H9 (cell line): ENCODE measurements around the gene GTF2A1L. TPM values are rescaled to one million over a fixed set of nuclear protein-coding genes. Genes with fewer than 3 reads are reported as not detected.

ENCODE experiments used
- DNase-seq: peaks from one replicate; pipeline ENCODE4 v3.0.0-alpha.2; 2017
- H2AFZ ChIP-seq: one replicate; pipeline ENCODE4 v1.6.1; 2013; ENCODE audit warnings: mild to moderate bottlenecking, low read length, control low read depth, moderate library complexity
- H2AK5ac ChIP-seq: 2 replicates; pipeline ENCODE4 v1.6.1; 2013; ENCODE audit warnings: low read length, control low read depth, mixed read lengths; ENCODE audit not compliant: insufficient read length
- H2BK120ac ChIP-seq: one replicate; pipeline ENCODE4 v1.6.1; 2013; ENCODE audit warnings: low read depth, mild to moderate bottlenecking, low read length, control low read depth, inconsistent platforms; ENCODE audit not compliant: poor library complexity, severe bottlenecking
- H2BK12ac ChIP-seq: 2 replicates; pipeline ENCODE4 v1.6.1; 2013; ENCODE audit warnings: low read length, control low read depth, mixed read lengths, low read depth; ENCODE audit not compliant: insufficient read length
- H2BK15ac ChIP-seq: 2 replicates; pipeline ENCODE4 v1.6.1; 2013; ENCODE audit warnings: low read depth, low read length, control low read depth
- H2BK20ac ChIP-seq: one replicate; pipeline ENCODE4 v1.6.1; 2013; ENCODE audit warnings: low read depth, mild to moderate bottlenecking, low read length, control low read depth, inconsistent platforms; ENCODE audit not compliant: poor library complexity, severe bottlenecking
- H2BK5ac ChIP-seq: 2 replicates; pipeline ENCODE4 v1.6.1; 2013; ENCODE audit warnings: low read length, control low read depth, mixed read lengths; ENCODE audit not compliant: insufficient read length
- H3K14ac ChIP-seq: 2 replicates; pipeline ENCODE4 v1.6.1; 2013; ENCODE audit warnings: low read length, control low read depth; ENCODE audit not compliant: insufficient read depth
- H3K18ac ChIP-seq: 2 replicates; pipeline ENCODE4 v1.6.1; 2013; ENCODE audit warnings: low read depth, mild to moderate bottlenecking, mixed read lengths, low read length, control low read depth; ENCODE audit not compliant: insufficient read length
- H3K23ac ChIP-seq: 2 replicates; pipeline ENCODE4 v1.6.1; 2013; ENCODE audit warnings: low read length, control low read depth, mixed read lengths, low read depth; ENCODE audit not compliant: insufficient read length
- H3K23me2 ChIP-seq: 2 replicates; pipeline ENCODE4 v1.6.1; 2013; ENCODE audit warnings: low read depth, mild to moderate bottlenecking, mixed read lengths, low read length, control low read depth; ENCODE audit not compliant: insufficient read length, poor library complexity, severe bottlenecking
- H3K27ac ChIP-seq: 2 replicates; pipeline ENCODE4 v1.5.1; 2013; ENCODE audit warnings: low read length, control low read depth, mixed read lengths, low read depth; ENCODE audit not compliant: insufficient read length
- H3K27me3 ChIP-seq: 2 replicates; pipeline ENCODE4 v1.6.1; 2013; ENCODE audit warnings: low read length, control low read depth, inconsistent platforms; ENCODE audit not compliant: insufficient read depth
- H3K4ac ChIP-seq: 2 replicates; pipeline ENCODE4 v1.6.1; 2013; ENCODE audit warnings: low read depth, mild to moderate bottlenecking, control low read depth, inconsistent platforms, low read length, moderate library complexity
- H3K4me1 ChIP-seq: 2 replicates; pipeline ENCODE4 v1.6.1; 2013; ENCODE audit warnings: low read length, control low read depth, inconsistent platforms; ENCODE audit not compliant: insufficient read depth
- H3K4me2 ChIP-seq: 2 replicates; pipeline ENCODE4 v1.6.1; 2013; ENCODE audit warnings: low read length, control low read depth, mixed read lengths; ENCODE audit not compliant: insufficient read length, insufficient read depth
- H3K56ac ChIP-seq: 2 replicates; pipeline ENCODE4 v1.6.1; 2013; ENCODE audit warnings: low read depth, mild to moderate bottlenecking, mixed read lengths, low read length, control low read depth; ENCODE audit not compliant: insufficient read length
- H3K79me1 ChIP-seq: 2 replicates; pipeline ENCODE4 v1.6.1; 2013; ENCODE audit warnings: low read depth, mild to moderate bottlenecking, moderate library complexity, low read length, control low read depth, inconsistent platforms; ENCODE audit not compliant: insufficient read depth, poor library complexity, severe bottlenecking
- H3K79me2 ChIP-seq: 2 replicates; pipeline ENCODE4 v1.6.1; 2013; ENCODE audit warnings: low read length, control low read depth, inconsistent platforms; ENCODE audit not compliant: insufficient read depth
- H3K9ac ChIP-seq: 2 replicates; pipeline ENCODE4 v1.6.1; 2013; ENCODE audit warnings: low read length, control low read depth, mixed read lengths; ENCODE audit not compliant: insufficient read length; ENCODE audit errors: extremely low read depth
- H3K9me3 ChIP-seq: one replicate; pipeline ENCODE4 v1.6.1; 2013; ENCODE audit warnings: low read depth, low read length, inconsistent platforms; ENCODE audit not compliant: control insufficient read depth
- H3T11ph ChIP-seq: one replicate; pipeline ENCODE4 v1.6.1; 2013; ENCODE audit warnings: mild to moderate bottlenecking, low read length, control low read depth, inconsistent platforms
- H4K20me1 ChIP-seq: one replicate; pipeline ENCODE4 v1.6.1; 2013; ENCODE audit not compliant: control insufficient read depth, insufficient read length, insufficient read depth
- H4K5ac ChIP-seq: 2 replicates; pipeline ENCODE4 v1.6.1; 2013; ENCODE audit warnings: low read depth, mild to moderate bottlenecking, mixed read lengths, low read length, control low read depth; ENCODE audit not compliant: insufficient read length
- H4K8ac ChIP-seq: replicated peaks from 2 replicates; pipeline ENCODE4 v1.6.1; 2013; ENCODE audit warnings: low read length, control low read depth, mixed read lengths, low read depth; ENCODE audit not compliant: insufficient read length
- H4K91ac ChIP-seq: 2 replicates; pipeline ENCODE4 v1.6.1; 2013; ENCODE audit warnings: low read depth, mild to moderate bottlenecking, moderate library complexity, mixed read lengths, low read length, control low read depth; ENCODE audit not compliant: insufficient read length
- H3K27ac Mint-ChIP-seq, 3 experiments: 2 replicates in 2 of 3; 3 replicates in 1 of 3; pipeline ENCODE4 v1.8.0; 2020 to 2021; ENCODE audit warnings: mixed read lengths in 3 of 3, mild to moderate bottlenecking in 1 of 3, moderate library complexity in 1 of 3
- H3K27me3 Mint-ChIP-seq: 2 replicates; pipeline ENCODE4 v1.8.0; 2021; ENCODE audit warnings: low read depth, mild to moderate bottlenecking, moderate library complexity, mixed read lengths
- H3K36me3 Mint-ChIP-seq, 3 experiments: 2 replicates in 2 of 3; 3 replicates in 1 of 3; pipeline ENCODE4 v1.8.0; 2020 to 2021; ENCODE audit warnings: low read depth in 3 of 3, mixed read lengths in 3 of 3; ENCODE audit not compliant: insufficient read depth in 1 of 3
- H3K4me1 Mint-ChIP-seq, 2 experiments: 2 replicates each; pipeline ENCODE4 v1.8.0; 2020; ENCODE audit warnings: mixed read lengths in 2 of 2
- H3K4me3 Mint-ChIP-seq, 2 experiments: 2 replicates in 1 of 2; 3 replicates in 1 of 2; pipeline ENCODE4 v1.8.0; 2020 to 2021; ENCODE audit warnings: mild to moderate bottlenecking in 2 of 2, mixed read lengths in 2 of 2, moderate library complexity in 1 of 2
- H3K9me3 Mint-ChIP-seq, 2 experiments: 2 replicates in 1 of 2; 3 replicates in 1 of 2; pipeline ENCODE4 v1.8.0; 2020; ENCODE audit warnings: mild to moderate bottlenecking in 2 of 2, mixed read lengths in 2 of 2, moderate library complexity in 1 of 2
- CTCF ChIP-seq: fragments of 200-600 bp; sonication (generic); conservative IDR thresholded peaks from 3 replicates; pipeline ENCODE4 v1.8.0; 2021; ENCODE audit warnings: antibody characterized with exemption, mild to moderate bottlenecking
- WGBS: extraction: QIAGEN DNeasy Blood & Tissue Kit; methylation state at CpG from one replicate; pipeline ENCODE4 v1.1.7; 2013; ENCODE audit warnings: missing lambda C conversion rate, low lambda C conversion rate, mixed read lengths; ENCODE audit not compliant: insufficient read length; ENCODE audit errors: extremely low coverage; 5-methylcytosine and 5-hydroxymethylcytosine counted together
- total RNA-seq: library from RNA; stranded (reverse); gene quantifications from 2 replicates; pipeline ENCODE4 v1.2.1, GENCODE V29; 2021

The GTF2A1L gene
- total RNA-seq, 1 experiment from 2014 or later = not detected

GRCh38 chr2:48722391-48722790 lies 104.7 kb downstream of the GTF2A1L start:
- WGBS = no CpG with 5 or more reads among the region's 1 CpG
- Histone ChIP-seq H3K4ac (no peak overlapping the region), H2BK12ac (no peak overlapping the region), H2BK5ac (no peak overlapping the region), H2AK5ac (no peak overlapping the region), H3K23ac (no peak overlapping the region), H3K79me1 (no peaks in the 10 kb centered on the region), H4K91ac (no peak overlapping the region), H2BK20ac (no peak overlapping the region), H3K56ac (no peak overlapping the region), H3K14ac (no peak overlapping the region), H3K27ac (no peak overlapping the region), H3K23me2 (no peaks in the 10 kb centered on the region), H3K4me1 (no peaks in the 10 kb centered on the region), H2BK15ac (no peak overlapping the region), H3T11ph (no peak overlapping the region), H3K9ac (no peak overlapping the region), H2BK120ac (no peak overlapping the region), H2AFZ (no peak overlapping the region), H3K27me3 (no peaks in the 10 kb centered on the region), H3K4me2 (no peak overlapping the region), H3K9me3 (no peaks in the 10 kb centered on the region), H3K79me2 (no peaks in the 10 kb centered on the region), H4K8ac (no peak overlapping the region), H3K18ac (no peak overlapping the region), H4K5ac (no peak overlapping the region), H4K20me1 (no peaks in the 10 kb centered on the region)
- H3K4me3 Mint-ChIP-seq = no peak overlapping the region
- H3K27me3 Mint-ChIP-seq = no peaks in the 10 kb centered on the region; the same call in 1 of the 2 replicates
- H3K27ac Mint-ChIP-seq = no peak overlapping the region; a peak in 1 of 7 replicates
- H3K36me3 Mint-ChIP-seq = no peaks in the 10 kb centered on the region
- H3K9me3 Mint-ChIP-seq = no peaks in the 10 kb centered on the region
- DNase-seq = no peak
- peaks cover 13 to 20% of the 10 kb centered on the region in 2 experiments for H3K4me1 Mint-ChIP-seq
- TF ChIP-seq CTCF = no peak
